ENCODE measurements around the gene SYT15.

DNA sequence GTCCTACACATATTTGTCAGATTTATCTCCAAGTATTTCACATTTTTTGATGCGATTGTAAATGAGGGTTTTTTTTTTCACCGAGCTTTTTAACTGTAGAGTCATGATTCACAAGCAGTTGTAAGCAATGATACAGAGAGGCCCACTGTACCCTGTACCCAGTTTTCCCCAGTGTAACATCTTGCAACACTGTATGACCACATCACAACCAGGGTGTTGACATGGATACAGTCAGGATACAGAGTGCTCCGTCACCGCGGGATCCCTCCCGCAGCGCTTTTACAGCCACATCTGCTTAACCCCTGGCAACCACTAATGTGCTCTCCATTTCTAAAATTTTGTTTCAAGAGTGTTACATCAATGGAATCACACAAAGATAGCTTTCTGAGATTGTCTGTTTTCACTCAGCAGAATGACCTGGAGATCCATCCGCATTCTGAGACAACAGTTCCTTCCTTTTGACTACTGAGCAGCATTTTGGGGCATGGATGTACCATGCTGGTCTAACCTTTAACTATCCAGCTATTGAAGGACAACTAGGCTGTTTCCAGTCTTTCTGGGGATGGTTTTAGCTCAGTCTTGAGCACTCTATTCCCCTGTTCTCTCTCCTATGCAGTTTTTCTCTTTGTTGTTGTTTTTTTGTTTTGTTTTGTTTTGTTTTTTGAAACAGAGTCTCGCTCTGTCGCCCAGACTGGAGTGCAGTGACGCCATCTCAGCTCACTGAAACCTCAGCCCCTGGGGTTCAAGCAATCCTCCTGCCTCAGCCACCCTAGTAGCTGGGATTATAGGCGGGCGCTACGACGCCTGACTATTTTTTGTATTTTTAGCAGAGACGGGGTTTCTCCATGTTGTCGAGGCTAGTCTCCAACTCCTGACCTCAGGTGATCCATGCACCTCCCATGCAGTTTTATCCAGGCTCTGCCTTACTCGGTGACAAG lies 48.4 kb upstream of the SYT15 start:
- TF ChIP-seq POLR2A (IDR thresholded peaks at IDR 0.05; ENCODE audit: low read depth, low read length), result no peak
- TF ChIP-seq, protein P1, sequence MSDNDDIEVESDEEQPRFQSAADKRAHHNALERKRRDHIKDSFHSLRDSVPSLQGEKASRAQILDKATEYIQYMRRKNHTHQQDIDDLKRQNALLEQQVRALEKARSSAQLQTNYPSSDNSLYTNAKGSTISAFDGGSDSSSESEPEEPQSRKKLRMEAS (IDR thresholded peaks at IDR 0.05; ENCODE audit: insufficient read depth, insufficient read length), result no peak
- no peak for TF ChIP-seq POLR2AphosphoS5 (IDR thresholded peaks at IDR 0.05; ENCODE audit: insufficient read depth, low read depth, low read length)
- TF ChIP-seq EZH2 (IDR thresholded peaks at IDR 0.05; ENCODE audit: borderline replicate concordance, low read depth, low read length, severe bottlenecking), result no peak
- TF ChIP-seq, protein P2, sequence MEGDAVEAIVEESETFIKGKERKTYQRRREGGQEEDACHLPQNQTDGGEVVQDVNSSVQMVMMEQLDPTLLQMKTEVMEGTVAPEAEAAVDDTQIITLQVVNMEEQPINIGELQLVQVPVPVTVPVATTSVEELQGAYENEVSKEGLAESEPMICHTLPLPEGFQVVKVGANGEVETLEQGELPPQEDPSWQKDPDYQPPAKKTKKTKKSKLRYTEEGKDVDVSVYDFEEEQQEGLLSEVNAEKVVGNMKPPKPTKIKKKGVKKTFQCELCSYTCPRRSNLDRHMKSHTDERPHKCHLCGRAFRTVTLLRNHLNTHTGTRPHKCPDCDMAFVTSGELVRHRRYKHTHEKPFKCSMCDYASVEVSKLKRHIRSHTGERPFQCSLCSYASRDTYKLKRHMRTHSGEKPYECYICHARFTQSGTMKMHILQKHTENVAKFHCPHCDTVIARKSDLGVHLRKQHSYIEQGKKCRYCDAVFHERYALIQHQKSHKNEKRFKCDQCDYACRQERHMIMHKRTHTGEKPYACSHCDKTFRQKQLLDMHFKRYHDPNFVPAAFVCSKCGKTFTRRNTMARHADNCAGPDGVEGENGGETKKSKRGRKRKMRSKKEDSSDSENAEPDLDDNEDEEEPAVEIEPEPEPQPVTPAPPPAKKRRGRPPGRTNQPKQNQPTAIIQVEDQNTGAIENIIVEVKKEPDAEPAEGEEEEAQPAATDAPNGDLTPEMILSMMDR (IDR thresholded peaks at IDR 0.05; ENCODE audit: extremely low read depth in 1 of 2, insufficient read depth in 1 of 2, low read depth in 1 of 2, low read length in 2 of 2), result no peak
- no peak for TF ChIP-seq MYC (IDR thresholded peaks at IDR 0.05; ENCODE audit: low read depth, low read length)
- no peak for TF ChIP-seq FOS (IDR thresholded peaks at IDR 0.05; ENCODE audit: borderline replicate concordance, insufficient read depth, low read length)
- no peak for TF ChIP-seq JUN (IDR thresholded peaks at IDR 0.05; ENCODE audit: borderline replicate concordance, insufficient read depth, insufficient read length, low read depth)
